ENCODE results near the gene DCAF5.
"Not testable (repeated sequence)": the region's sequence is repeated elsewhere in the genome, so short reads cannot be mapped to it uniquely, and the experiment has no call there.

Gene DCAF5

GRCh38 chr14:69065934-69066333, 87.0 kb downstream of the DCAF5 start:
- not testable (repeated sequence) for DNase-seq

- no peak for DNase-seq
Measured at GRCh38 chr14:69064596-69064995, 88.3 kb downstream of the DCAF5 start.

GRCh38 chr14:69059658-69060623, 93.0 kb downstream of the DCAF5 start:
- no peak for DNase-seq

GRCh38 chr14:69055999-69056788, 96.7 kb downstream of the DCAF5 start:
- no peak for DNase-seq

- DNase-seq = no peak
Measured at GRCh38 chr14:69055125-69055524, 97.8 kb downstream of the DCAF5 start.

GRCh38 chr14:69054030-69054429, 98.9 kb downstream of the DCAF5 start:
- DNase-seq = no peak

GRCh38 chr14:69052181-69052601, 100.7 kb downstream of the DCAF5 start:
- DNase-seq = no peak

GRCh38 chr14:69050240-69051184, 102.4 kb downstream of the DCAF5 start:
- no peak for DNase-seq

GRCh38 chr14:69049675-69050074, 103.2 kb downstream of the DCAF5 start:
- no peak for DNase-seq

GRCh38 chr14:69048456-69048855, 104.5 kb downstream of the DCAF5 start:
- peak; percentile 34 for DNase-seq

GRCh38 chr14:69047255-69047654, 105.7 kb downstream of the DCAF5 start:
- DNase-seq = no peak

- no peak for DNase-seq
Measured at GRCh38 chr14:69046476-69046860, 106.5 kb downstream of the DCAF5 start.

- DNase-seq = no peak
Measured at GRCh38 chr14:69045857-69046475, 107.0 kb downstream of the DCAF5 start.

- no peak for DNase-seq
Measured at GRCh38 chr14:69044965-69045555, 107.9 kb downstream of the DCAF5 start.

GRCh38 chr14:69044296-69044695, 108.6 kb downstream of the DCAF5 start:
- no peak for DNase-seq

GRCh38 chr14:69043596-69044260, 109.2 kb downstream of the DCAF5 start:
- no peak for DNase-seq

GRCh38 chr14:69042787-69043444, 110.0 kb downstream of the DCAF5 start:
- DNase-seq = no peak

- no peak for DNase-seq
Measured at GRCh38 chr14:69042299-69042698, 110.6 kb downstream of the DCAF5 start.

GRCh38 chr14:69041783-69042182, 111.1 kb downstream of the DCAF5 start:
- DNase-seq = no peak

GRCh38 chr14:69040353-69040752, 112.6 kb downstream of the DCAF5 start:
- DNase-seq = no peak

- DNase-seq = no peak
Measured at GRCh38 chr14:69039288-69039628, 113.7 kb downstream of the DCAF5 start.

All from RPMI8226 (cell line).